Measurements from ENCODE around the gene WNT9A. TPM values are rescaled to one million over a fixed set of nuclear protein-coding genes. Genes with fewer than 3 reads are reported as not detected.
A peak's percentile ranks its signal among the peaks of the same experiment; 100 is the strongest.

Gene WNT9A
- total and polyA plus RNA-seq, 2 of the 4 experiments (the other 2 are of a cell fraction): 0.18 to 0.36 TPM

- intact Hi-C loops (cut with micrococcal nuclease) (no loop called here), in situ Hi-C loops (cut with MboI; ENCODE audit: low sequenced_read_pairs) (no loop called here), dilution Hi-C loops (cut with HindIII; ENCODE audit: low sequenced_read_pairs, unreplicated experiment) (no loop called here)
- no peaks in the 10 kb centered on the region for H4K20me1 ChIP-seq (ENCODE audit: insufficient read depth, low read length)
- H4K8ac ChIP-seq (ENCODE audit: low read depth in 2 of 2, low read length in 2 of 2): no peak overlapping the region
- DNase-seq (no peak), ATAC-seq (ENCODE audit: low read depth) (peak; percentile 10; the same call in 1 of the 2 replicates)
- H3K4me2 ChIP-seq (ENCODE audit: low read depth, low read length): no peak overlapping the region
- H3K36me3 ChIP-seq (ENCODE audit: control insufficient read depth, insufficient read depth, low read length): no peaks in the 10 kb centered on the region
- H3K18ac ChIP-seq (ENCODE audit: low read depth, low read length): no peak overlapping the region
- H2AFZ ChIP-seq (replicated peaks; ENCODE audit: low read length, poor library complexity): peak overlapping the region; percentile 18
- H3K9ac ChIP-seq (ENCODE audit: low read depth, low read length): no peak overlapping the region
- no CpG with 5 or more reads among the region's 40 CpGs for WGBS, 2 experiments (ENCODE audit: extremely low coverage in 2 of 2, insufficient read length in 1 of 2)
- peak overlapping the region; percentile 24 for H2AK9ac ChIP-seq (replicated peaks; ENCODE audit: low read depth, low read length, poor library complexity)
- H3K27ac ChIP-seq (ENCODE audit: insufficient read depth, low read length): no peak overlapping the region
- ChIA-PET POLR2A (ENCODE audit: unreplicated experiment) (interaction anchor here (0.5 kb wide), 1 partner anchor 178 kb away, joined by 3 read pairs; no protein-coding TSS in a partner anchor), CTCF (no interaction called here)
- no peak overlapping the region for H3K4me3 ChIP-seq (ENCODE audit: insufficient read depth, low read depth, low read length)
- H3K9me3 ChIP-seq (ENCODE audit: control insufficient read depth, insufficient read depth, low read length): no peaks in the 10 kb centered on the region
- H2AK5ac ChIP-seq (ENCODE audit: low read depth, low read length): no peak overlapping the region
- no peak overlapping the region for H3K56ac ChIP-seq (ENCODE audit: extremely low read depth, insufficient read depth, low read length)
- no peak overlapping the region for H2BK5ac ChIP-seq (ENCODE audit: low read depth, low read length, poor library complexity, severe bottlenecking)
- H4K5ac ChIP-seq (ENCODE audit: low read depth, low read length): no peak overlapping the region
- peaks cover 2% of the 10 kb centered on the region; the same call in 1 of the 2 replicates for H3K27me3 ChIP-seq (ENCODE audit: control insufficient read depth, insufficient read depth, low read length)
- H3K4ac ChIP-seq (ENCODE audit: low read depth, low read length): no peak overlapping the region
- H2BK20ac ChIP-seq (ENCODE audit: low read depth, low read length): no peak overlapping the region
- no peak overlapping the region for H2BK120ac ChIP-seq (ENCODE audit: low read depth, low read length)
- no peak overlapping the region for H3K14ac ChIP-seq (replicated peaks; ENCODE audit: low read depth, low read length)
- H3K79me1 ChIP-seq (ENCODE audit: low read depth in 1 of 2, low read length in 2 of 2): no peaks in the 10 kb centered on the region
- H3K4me1 ChIP-seq (ENCODE audit: control insufficient read depth, insufficient read depth, low read length): no peaks in the 10 kb centered on the region; the same call in 1 of the 2 replicates
- H4K91ac ChIP-seq (ENCODE audit: insufficient read depth, low read depth, low read length): no peak overlapping the region
- BruUV-seq (replicated peaks): no TSS peak
- TF ChIP-seq MAFK (IDR thresholded peaks at IDR 0.05; ENCODE audit: low read depth, low read length) (no peak), MXI1 (IDR thresholded peaks at IDR 0.05; ENCODE audit: borderline replicate concordance, low read depth, low read length) (no peak)
- no peaks in the 10 kb centered on the region for H3K9me1 ChIP-seq (ENCODE audit: insufficient read depth, low read length)
- no peak overlapping the region for H3K23ac ChIP-seq (ENCODE audit: low read depth, low read length)
- H2BK15ac ChIP-seq (ENCODE audit: low read depth, low read length): no peak overlapping the region
These were observed 59.9 kb downstream of the WNT9A start for GRCh38 chr1:227887697-227888403.
